MM.1S (cell line): Measurements from ENCODE around the gene MAST3.

Source experiments
- DNase-seq: peaks from one replicate; pipeline ENCODE4 v3.0.0-alpha.2; 2015
- H2AFZ ChIP-seq: fragments of 300-600 bp; sonication (generic); 2 replicates; pipeline ENCODE4 v1.6.0; 2016; ENCODE audit warnings: antibody characterized with exemption, low read length
- H3F3A ChIP-seq: fragments of 300-600 bp; sonication (generic); 2 replicates; pipeline ENCODE4 v1.6.1; 2016; ENCODE audit warnings: mild to moderate bottlenecking, antibody characterized with exemption, low read length, moderate library complexity, mixed read lengths; ENCODE audit not compliant: insufficient read depth
- H3K27ac ChIP-seq: fragments of 300-600 bp; sonication (generic); 2 replicates; pipeline ENCODE4 v1.5.1; 2016; ENCODE audit warnings: mild to moderate bottlenecking, low read length
- H3K27me3 ChIP-seq: fragments of 300-600 bp; sonication (generic); replicated peaks from 2 replicates; pipeline ENCODE4 v1.6.0; 2016; ENCODE audit warnings: low read length; ENCODE audit not compliant: insufficient read depth
- H3K36me3 ChIP-seq: fragments of 300-600 bp; sonication (generic); replicated peaks from 2 replicates; pipeline ENCODE4 v1.6.1; 2016; ENCODE audit warnings: mild to moderate bottlenecking, low read length, mixed read lengths; ENCODE audit not compliant: insufficient read depth
- H3K4me1 ChIP-seq: fragments of 300-600 bp; sonication (generic); 2 replicates; pipeline ENCODE4 v1.6.1; 2016; ENCODE audit warnings: low read length, mixed read lengths
- H3K4me2 ChIP-seq: fragments of 300-600 bp; sonication (generic); 2 replicates; pipeline ENCODE4 v1.6.0; 2016; ENCODE audit warnings: low read depth, low read length
- H3K4me3 ChIP-seq: fragments of 300-600 bp; sonication (generic); 2 replicates; pipeline ENCODE4 v1.5.1; 2016; ENCODE audit warnings: low read length, mixed read lengths
- H3K79me2 ChIP-seq: fragments of 300-600 bp; sonication (generic); 2 replicates; pipeline ENCODE4 v1.6.1; 2016; ENCODE audit warnings: mixed run types, low read length, mixed read lengths
- H3K9ac ChIP-seq: fragments of 300-600 bp; sonication (generic); 2 replicates; pipeline ENCODE4 v1.6.1; 2016; ENCODE audit warnings: low read length, mixed read lengths
- H3K9me2 ChIP-seq: fragments of 300-600 bp; sonication (generic); replicated peaks from 2 replicates; pipeline ENCODE4 v1.6.1; 2016; ENCODE audit warnings: mild to moderate bottlenecking, low read length, mixed read lengths; ENCODE audit not compliant: insufficient read depth
- H3K9me3 ChIP-seq: fragments of 300-600 bp; sonication (generic); replicated peaks from 2 replicates; pipeline ENCODE4 v1.6.1; 2016; ENCODE audit warnings: mild to moderate bottlenecking, low read length, mixed read lengths; ENCODE audit not compliant: insufficient read depth
- H4K20me1 ChIP-seq: fragments of 300-600 bp; sonication (generic); 2 replicates; pipeline ENCODE4 v1.6.1; 2016; ENCODE audit warnings: mild to moderate bottlenecking, low read length, moderate library complexity, mixed read lengths; ENCODE audit not compliant: insufficient read depth
- EZH2 ChIP-seq: fragments of 300-600 bp; sonication (generic); optimal IDR thresholded peaks from 2 replicates; pipeline ENCODE3; 2017; ENCODE audit warnings: low read depth, mild to moderate bottlenecking, antibody characterized with exemption, low read length, mixed read lengths
- EZH2phosphoT487 ChIP-seq: fragments of 300-600 bp; sonication (generic); IDR thresholded peaks from 2 replicates; pipeline ENCODE4 v1.6.1; 2018; ENCODE audit warnings: antibody characterized with exemption, low read length
- TF ChIP-seq, protein P1 (sequence below): fragments of 300-600 bp; sonication (generic); IDR thresholded peaks from 2 replicates; pipeline ENCODE4 v1.5.1; 2016; ENCODE audit warnings: antibody characterized with exemption, low read length, mixed read lengths

Gene MAST3

DNA sequence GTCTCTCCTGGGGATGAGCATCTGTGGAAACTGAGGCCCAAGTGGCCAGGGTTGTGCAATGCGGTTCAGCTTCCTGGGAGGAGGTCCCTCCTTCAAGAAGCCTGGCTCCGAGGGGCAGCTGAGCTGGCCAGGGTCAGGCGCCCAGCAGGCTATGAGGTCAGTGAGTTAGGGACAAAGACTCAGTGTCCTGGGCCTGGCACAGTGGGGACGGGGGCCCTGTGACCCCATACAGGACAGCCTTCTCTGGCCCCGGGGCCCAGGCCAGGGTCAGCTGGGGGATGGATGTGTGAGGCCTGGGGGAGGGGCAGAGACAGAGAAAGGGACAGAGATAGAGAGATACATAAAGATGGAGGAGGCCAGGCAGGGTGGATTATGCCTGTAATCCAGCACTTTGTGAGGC, 7.9 kb upstream of the MAST3 start:
- Histone ChIP-seq H3K4me3 (no peak overlapping the region), H3K27me3 (no peaks in the 10 kb centered on the region), H3K79me2 (no peaks in the 10 kb centered on the region), H3K27ac (no peak overlapping the region), H3K9me2 (no peaks in the 10 kb centered on the region), H4K20me1 (no peaks in the 10 kb centered on the region), H3K36me3 (no peaks in the 10 kb centered on the region), H3F3A (peaks cover 3% of the 10 kb centered on the region; the same call in 1 of the 2 replicates), H3K4me2 (no peak overlapping the region), H3K9me3 (no peaks in the 10 kb centered on the region), H3K4me1 (no peaks in the 10 kb centered on the region; the same call in 1 of the 2 replicates), H2AFZ (no peak overlapping the region), H3K9ac (no peak overlapping the region)
- no peak for DNase-seq
- no peak for TF ChIP-seq EZH2phosphoT487
- no peak for TF ChIP-seq EZH2
- TF ChIP-seq, protein P1, sequence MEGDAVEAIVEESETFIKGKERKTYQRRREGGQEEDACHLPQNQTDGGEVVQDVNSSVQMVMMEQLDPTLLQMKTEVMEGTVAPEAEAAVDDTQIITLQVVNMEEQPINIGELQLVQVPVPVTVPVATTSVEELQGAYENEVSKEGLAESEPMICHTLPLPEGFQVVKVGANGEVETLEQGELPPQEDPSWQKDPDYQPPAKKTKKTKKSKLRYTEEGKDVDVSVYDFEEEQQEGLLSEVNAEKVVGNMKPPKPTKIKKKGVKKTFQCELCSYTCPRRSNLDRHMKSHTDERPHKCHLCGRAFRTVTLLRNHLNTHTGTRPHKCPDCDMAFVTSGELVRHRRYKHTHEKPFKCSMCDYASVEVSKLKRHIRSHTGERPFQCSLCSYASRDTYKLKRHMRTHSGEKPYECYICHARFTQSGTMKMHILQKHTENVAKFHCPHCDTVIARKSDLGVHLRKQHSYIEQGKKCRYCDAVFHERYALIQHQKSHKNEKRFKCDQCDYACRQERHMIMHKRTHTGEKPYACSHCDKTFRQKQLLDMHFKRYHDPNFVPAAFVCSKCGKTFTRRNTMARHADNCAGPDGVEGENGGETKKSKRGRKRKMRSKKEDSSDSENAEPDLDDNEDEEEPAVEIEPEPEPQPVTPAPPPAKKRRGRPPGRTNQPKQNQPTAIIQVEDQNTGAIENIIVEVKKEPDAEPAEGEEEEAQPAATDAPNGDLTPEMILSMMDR = no peak

DNA sequence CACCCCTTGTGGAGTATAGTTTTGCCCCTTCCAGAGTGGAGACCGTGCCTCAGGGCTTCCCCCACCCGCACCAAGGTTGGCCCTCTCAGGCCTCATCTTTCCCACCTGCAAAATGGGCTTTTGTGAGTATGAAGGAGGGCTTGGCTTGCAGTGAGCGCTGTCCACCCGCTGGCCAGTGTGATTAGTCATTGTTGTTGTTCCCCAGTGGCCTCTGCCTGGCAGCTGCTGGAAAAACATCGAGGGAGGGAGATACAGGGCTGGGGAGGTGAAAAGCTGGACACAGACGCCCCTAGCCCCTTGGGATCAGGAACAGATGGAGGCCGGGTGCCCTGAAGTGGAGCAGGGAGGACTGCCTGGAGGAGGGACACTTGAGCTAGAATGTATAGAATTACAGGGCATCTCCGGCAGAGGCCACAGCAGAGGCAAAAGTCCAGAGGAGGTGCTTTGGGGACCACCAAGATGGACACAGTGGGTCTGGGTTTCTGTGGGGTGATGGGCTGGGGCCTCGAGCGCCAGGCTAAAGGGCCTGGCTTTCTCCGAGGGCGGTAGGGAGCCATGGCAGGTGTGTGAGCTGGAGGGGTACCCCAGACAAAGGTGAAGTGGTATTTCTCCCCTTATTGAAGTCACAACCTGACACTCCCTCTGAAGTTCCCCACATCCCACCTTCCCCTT, 6.9 kb upstream of the MAST3 start:
- H3K4me3 ChIP-seq = no peak overlapping the region
- H3K4me2 ChIP-seq = no peak overlapping the region
- H3K27ac ChIP-seq = no peak overlapping the region
- no peaks in the 10 kb centered on the region for H3K79me2 ChIP-seq
- H3K9ac ChIP-seq = no peak overlapping the region
- no peaks in the 10 kb centered on the region for H3K9me3 ChIP-seq
- DNase-seq = no peak
- H3K4me1 ChIP-seq = no peaks in the 10 kb centered on the region; the same call in 1 of the 2 replicates
- H3K27me3 ChIP-seq = no peaks in the 10 kb centered on the region
- H3F3A ChIP-seq = peaks cover 3% of the 10 kb centered on the region; the same call in 1 of the 2 replicates
- no peaks in the 10 kb centered on the region for H3K36me3 ChIP-seq
- no peaks in the 10 kb centered on the region for H3K9me2 ChIP-seq
- no peak for TF ChIP-seq EZH2phosphoT487
- no peak for TF ChIP-seq EZH2
- TF ChIP-seq, protein P1 = no peak
- peak overlapping the region; percentile 52; the same call in 1 of the 2 replicates for H2AFZ ChIP-seq
- H4K20me1 ChIP-seq = no peaks in the 10 kb centered on the region

DNA sequence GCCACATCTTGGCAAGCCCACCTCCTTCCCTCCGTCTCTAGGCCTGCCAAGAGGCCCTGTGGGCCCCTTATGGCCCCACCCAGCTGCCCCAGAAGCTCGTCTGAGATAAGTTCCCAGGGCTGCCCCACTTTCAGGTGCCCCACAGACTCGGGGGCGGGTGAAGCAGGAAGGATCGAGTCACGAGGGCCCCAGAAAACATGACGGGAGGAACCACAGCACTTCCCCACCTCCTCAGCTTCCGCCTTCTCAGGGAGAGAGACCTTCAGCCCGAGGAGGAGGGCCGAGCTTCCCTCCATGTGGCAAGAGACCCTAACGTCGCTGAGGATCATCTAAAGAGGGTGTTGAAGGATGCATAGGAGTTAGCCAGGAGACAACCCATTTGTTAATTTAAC, 6.4 kb upstream of the MAST3 start:
- Histone ChIP-seq H3K9ac (no peak overlapping the region), H4K20me1 (no peaks in the 10 kb centered on the region), H3K79me2 (no peaks in the 10 kb centered on the region), H3K27ac (no peak overlapping the region), H3K4me2 (no peak overlapping the region), H3F3A (peaks cover 3% of the 10 kb centered on the region; the same call in 1 of the 2 replicates), H3K27me3 (0 out of 2 replicates have a peak, but pooled peaks cover 1% of the 10 kb centered on the region), H3K36me3 (no peaks in the 10 kb centered on the region), H3K4me1 (no peaks in the 10 kb centered on the region; the same call in 1 of the 2 replicates), H3K9me2 (no peaks in the 10 kb centered on the region), H3K9me3 (no peaks in the 10 kb centered on the region), H3K4me3 (no peak overlapping the region), H2AFZ (peak overlapping the region; percentile 52; the same call in 1 of the 2 replicates)
- no peak for DNase-seq
- TF ChIP-seq EZH2 = no peak
